Head of caudate nucleus (tissue), 42 donors: ENCODE data around the gene ZBTB46.

Experiments
- DNase-seq, 42 donors: peaks; one replicate each; pipeline versions ENCODE4 v3.0.0 to v3.0.0-alpha.2; 2020 to 2021; ENCODE audit warnings: mixed read lengths in 7 of 42
- intact Hi-C: fragments of 100-400 bp; cut with DNase I; formaldehyde crosslinking; loops from one replicate; pipeline ENCODE4 v1.15.0; 2022

ZBTB46 gene

GRCh38 chr20:63704749-63705117, 126.3 kb downstream of the ZBTB46 start:
- intact Hi-C loops, result loop anchor here (5.0 kb wide), 1 partner anchor 47 kb away; the partner anchor contains the start of gene RTEL1
- DNase-seq, result peak in 1 of 42 donors; percentile 11

GRCh38 chr20:63703976-63704748, 126.9 kb downstream of the ZBTB46 start:
- DNase-seq, result peak in 1 of 42 donors; percentile 33
- intact Hi-C loops, result no loop called here

- peak in 1 of 42 donors; percentile 8 for DNase-seq
- intact Hi-C loops, result no loop called here
These were observed 127.5 kb downstream of the ZBTB46 start for GRCh38 chr20:63703471-63703975.

DNA sequence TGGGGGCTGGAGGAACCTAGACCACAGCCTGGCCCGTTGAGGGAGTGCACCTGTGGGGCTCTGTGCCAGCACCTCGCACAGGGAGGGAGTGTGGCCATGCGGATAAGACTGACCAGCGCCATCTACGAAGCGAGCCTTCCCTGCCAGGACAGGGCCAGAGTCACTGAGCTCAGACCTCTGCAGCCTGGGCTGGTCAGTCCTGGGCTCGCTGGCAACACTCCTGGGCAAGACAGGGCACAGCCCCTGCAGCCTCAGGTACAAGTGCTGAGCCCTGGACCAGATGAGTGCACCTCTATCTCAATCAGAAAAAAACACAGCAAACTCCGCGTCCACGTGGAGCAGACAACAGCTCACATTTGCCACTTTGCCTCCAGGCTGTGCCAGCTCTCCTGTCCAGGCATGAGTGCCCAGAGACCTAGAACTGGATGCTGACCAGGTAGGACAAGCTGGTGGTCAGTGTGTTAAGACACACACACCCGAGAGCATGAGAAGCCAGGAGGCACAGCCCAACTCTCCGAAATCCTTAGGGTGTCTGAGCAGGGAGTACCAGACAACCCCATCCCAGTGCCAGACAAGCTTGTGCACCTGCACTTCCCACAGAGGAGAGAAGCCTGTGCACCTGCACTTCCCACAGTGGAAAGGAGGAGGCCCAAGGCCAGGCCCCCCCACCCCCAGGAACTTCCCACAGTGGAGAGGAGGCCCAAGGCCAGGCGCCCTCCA, 128.2 kb downstream of the ZBTB46 start:
- DNase-seq, result peak in 2 of 42 donors; percentile 8 to 30
- intact Hi-C loops, result no loop called here

GRCh38 chr20:63702036-63702665, 128.9 kb downstream of the ZBTB46 start:
- peak in 2 of 42 donors; percentile 7 to 36 for DNase-seq
- intact Hi-C loops, result no loop called here

DNA sequence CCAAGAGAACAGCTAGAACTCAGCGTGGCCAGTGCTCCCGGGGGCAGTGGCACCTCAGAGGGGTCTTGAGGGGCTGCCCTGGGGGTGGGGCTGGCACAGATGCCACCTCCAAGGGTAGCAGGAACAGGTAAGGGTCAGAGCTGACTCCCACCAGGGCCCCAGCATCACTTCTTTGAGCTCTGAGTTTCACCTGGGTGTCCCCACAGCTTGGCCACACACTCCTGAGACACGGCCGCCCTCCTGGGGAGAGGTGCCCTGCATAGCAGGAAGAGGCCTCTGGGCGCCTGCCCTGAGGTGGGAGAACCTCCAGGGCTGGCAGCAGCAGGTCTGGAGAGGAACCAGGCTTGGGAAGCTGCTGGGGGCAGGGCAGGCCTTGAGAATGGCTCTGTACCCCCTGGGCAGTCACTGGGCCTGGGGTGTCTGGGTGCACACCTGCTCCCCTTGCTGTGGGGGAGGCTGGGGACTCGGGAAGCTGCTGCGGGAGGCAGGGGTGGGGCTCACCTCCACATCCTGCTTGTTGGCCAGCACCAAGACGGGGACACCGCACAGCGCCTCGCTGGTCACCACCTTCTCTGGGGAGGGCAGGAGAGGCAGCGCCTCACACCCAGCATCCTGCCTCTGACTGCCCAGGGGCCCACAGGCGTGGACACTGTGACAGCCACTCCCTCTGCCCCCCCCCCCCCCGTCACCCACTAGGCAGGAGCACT, 129.6 kb downstream of the ZBTB46 start:
- intact Hi-C loops, result no loop called here
- DNase-seq, result peak in 3 of 42 donors; percentile 7 to 14 (median 13)

DNA sequence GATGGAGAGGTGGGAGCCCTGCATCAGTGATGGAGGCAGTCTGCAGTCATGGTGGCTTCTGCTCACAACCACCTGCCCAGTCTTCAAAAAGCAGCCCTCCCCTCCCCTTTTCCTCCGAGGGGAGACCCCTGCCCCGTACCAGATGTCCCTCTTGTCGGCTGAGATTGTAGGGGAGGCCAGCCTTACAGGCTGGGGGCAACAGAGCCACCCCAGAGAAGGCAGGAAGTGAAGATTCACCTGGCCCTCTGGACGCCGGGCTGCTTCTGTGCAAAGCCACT, 130.1 kb downstream of the ZBTB46 start:
- peak in 1 of 42 donors; percentile 28 for DNase-seq
- intact Hi-C loops, result no loop called here

DNA sequence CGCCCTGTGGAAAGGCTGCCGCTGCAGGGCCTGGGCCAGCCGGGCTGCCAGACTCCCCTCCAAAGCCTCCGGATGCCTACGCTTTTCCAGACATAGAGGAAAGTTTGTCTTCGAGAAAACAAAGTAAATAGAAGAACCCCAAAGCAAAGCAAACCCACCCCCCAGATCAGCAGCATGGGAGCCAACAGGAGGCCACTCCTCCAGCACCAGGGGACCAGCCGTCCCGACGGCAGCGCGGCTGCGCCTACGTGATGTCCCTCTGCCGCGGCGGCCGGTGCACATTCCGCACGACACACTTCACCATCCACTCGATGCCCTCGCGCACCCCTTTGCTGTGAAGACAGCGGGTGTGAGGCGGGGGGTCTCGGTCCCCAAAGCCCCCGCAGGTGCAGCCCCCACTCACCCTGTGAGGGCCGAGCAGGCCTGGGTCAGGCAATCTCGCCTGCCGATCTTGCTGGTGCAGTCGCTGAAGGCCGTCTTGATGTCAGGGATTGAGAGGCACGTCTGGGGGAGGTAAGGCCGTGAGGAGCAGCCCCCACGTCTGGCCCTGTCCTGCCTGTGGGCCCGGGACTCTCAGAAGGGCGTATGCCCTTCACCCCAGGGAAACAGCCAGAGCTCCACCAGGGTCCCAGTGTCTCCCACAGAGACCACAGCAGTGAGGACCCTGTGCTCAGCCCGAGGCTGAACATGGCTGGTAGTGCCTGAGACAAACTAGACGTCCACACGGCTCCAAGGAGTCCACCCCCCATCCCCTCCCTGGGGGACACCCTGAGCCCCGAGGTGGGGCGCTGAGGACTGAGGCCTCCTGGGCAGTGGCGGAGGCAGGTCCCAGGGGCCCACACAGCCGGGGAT, 130.6 kb downstream of the ZBTB46 start:
- intact Hi-C loops, result no loop called here
- peak in 2 of 42 donors; percentile 8 to 9 for DNase-seq

- DNase-seq, result peak in 2 of 42 donors; percentile 8 to 14
- intact Hi-C loops, result no loop called here
These were observed 131.4 kb downstream of the ZBTB46 start for GRCh38 chr20:63699466-63700198.

GRCh38 chr20:63698739-63699465, 132.2 kb downstream of the ZBTB46 start:
- DNase-seq, result peak in 26 of 42 donors; percentile 38 to 76 (median 54)

GRCh38 chr20:63697868-63698545, 133.1 kb downstream of the ZBTB46 start:
- intact Hi-C loops, result no loop called here
- no peak for DNase-seq

More at GRCh38 chr20:63698739-63699465, 132.2 kb downstream of the ZBTB46 start:
- intact Hi-C loops, result no loop called here

GRCh38 chr20:63697357-63697867, 133.7 kb downstream of the ZBTB46 start:
- peak in 2 of 42 donors; percentile 1 to 5 for DNase-seq
- intact Hi-C loops, result no loop called here

- intact Hi-C loops, result no loop called here
- peak in 6 of 42 donors; percentile 8 to 56 (median 36) for DNase-seq
These were observed 134.3 kb downstream of the ZBTB46 start, which contains the start of gene TNFRSF6B for GRCh38 chr20:63696628-63697356. Gene TNFRSF6B, plus strand, starts transcription at chr20:63696652. Its CDS starts 116 bp downstream, at chr20:63696768.

DNA sequence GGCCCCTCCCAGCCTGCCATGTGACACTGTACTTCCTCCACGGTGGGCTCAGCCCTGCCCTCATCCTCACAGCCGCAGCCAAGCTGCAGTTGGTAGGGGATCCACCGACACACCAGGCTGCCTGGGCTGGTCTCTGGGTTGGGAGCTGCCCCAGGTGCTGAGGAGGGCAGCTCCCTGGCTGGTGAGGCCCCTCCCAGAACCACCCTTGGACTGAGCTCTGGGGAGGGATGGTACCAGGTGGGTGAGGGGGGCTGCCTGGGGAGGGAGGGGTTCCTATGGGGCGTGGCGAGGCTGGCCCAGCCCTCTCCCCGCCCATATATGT, 134.8 kb downstream of the ZBTB46 start:
- peak in 1 of 42 donors; percentile 2 for DNase-seq
- intact Hi-C loops, result no loop called here
